Amniotic epithelial cell (primary cell): Measurements from ENCODE around the gene AMPD3.

ENCODE experiments used
- DNase-seq: peaks from one replicate; pipeline ENCODE4 v3.0.0-alpha.2; 2010; ENCODE audit warnings: low read depth

AMPD3 gene

GRCh38 chr11:10503777-10504480 is 48.9 kb downstream of the AMPD3 start:
- no peak for DNase-seq

GRCh38 chr11:10504490-10504889 is 49.4 kb downstream of the AMPD3 start:
- DNase-seq = no peak

GRCh38 chr11:10505278-10506007 is 50.4 kb downstream of the AMPD3 start:
- DNase-seq = no peak

- DNase-seq = no peak
Observed at GRCh38 chr11:10506008-10506370, 50.9 kb downstream of the AMPD3 start.

GRCh38 chr11:10511181-10511621 is 56.1 kb downstream of the AMPD3 start:
- DNase-seq = no peak

GRCh38 chr11:10514202-10514601 is 59.1 kb downstream of the AMPD3 start:
- DNase-seq = peak; percentile 28

GRCh38 chr11:10514709-10515108 is 59.6 kb downstream of the AMPD3 start:
- peak; percentile 13 for DNase-seq

- no peak for DNase-seq
Observed at GRCh38 chr11:10515418-10515817, 60.4 kb downstream of the AMPD3 start.

- no peak for DNase-seq
Observed at GRCh38 chr11:10518123-10518522, 63.1 kb downstream of the AMPD3 start.

- DNase-seq = no peak
Observed at GRCh38 chr11:10518891-10519290, 63.8 kb downstream of the AMPD3 start.

- DNase-seq = no peak
Observed at GRCh38 chr11:10519630-10520029, 64.6 kb downstream of the AMPD3 start.

GRCh38 chr11:10520562-10520961 is 65.5 kb downstream of the AMPD3 start:
- no peak for DNase-seq

- no peak for DNase-seq
Observed at GRCh38 chr11:10522276-10522675, 67.2 kb downstream of the AMPD3 start.

- DNase-seq = no peak
Observed at GRCh38 chr11:10522921-10523320, 67.9 kb downstream of the AMPD3 start.

- no peak for DNase-seq
Observed at GRCh38 chr11:10524471-10524870, 69.4 kb downstream of the AMPD3 start.

GRCh38 chr11:10526974-10527918 is 72.2 kb downstream of the AMPD3 start:
- DNase-seq = no peak

GRCh38 chr11:10528121-10528520 is 73.1 kb downstream of the AMPD3 start:
- no peak for DNase-seq

- DNase-seq = peak; percentile 32
Observed at GRCh38 chr11:10529279-10529678, 74.2 kb downstream of the AMPD3 start.

GRCh38 chr11:10532526-10532925 is 77.5 kb downstream of the AMPD3 start:
- DNase-seq = no peak

- DNase-seq = no peak
Observed at GRCh38 chr11:10533323-10533722, 78.3 kb downstream of the AMPD3 start.

GRCh38 chr11:10534316-10534715 is 79.3 kb downstream of the AMPD3 start:
- DNase-seq = no peak

- DNase-seq = no peak
Observed at GRCh38 chr11:10537600-10537999, 82.5 kb downstream of the AMPD3 start.

- DNase-seq = no peak
Observed at GRCh38 chr11:10538924-10539323, 83.9 kb downstream of the AMPD3 start.
